ENCODE measurements around the gene STOML1. TPM values are rescaled to one million over a fixed set of nuclear protein-coding genes. Genes with fewer than 3 reads are reported as not detected.

The STOML1 gene
- total and polyA plus RNA-seq, 10 of the 15 experiments (the other 5 are each of a cell fraction or from before 2014, with no cell fraction given), result 0.14 to 13.6 (median 8.3) TPM

GRCh38 chr15:73936588-73937290 lies 55.4 kb downstream of the STOML1 start:
- ChIA-PET CTCF (interaction anchor here (0.6 to 1.6 kb wide), 3 partner anchors 14 to 104 kb away, joined by 3 to 4 read pairs (median 4); partner anchors contain the start of gene TBC1D21), RAD21 (ENCODE audit: unreplicated experiment) (no interaction called here), POLR2A (no interaction called here), SMC1A (ENCODE audit: uncharacterized antibody, unreplicated experiment) (interaction anchor here (1.4 kb wide), 1 partner anchor 63 kb away, joined by 3 read pairs; no protein-coding TSS in a partner anchor)
- no peaks in the 10 kb centered on the region for H3K36me3 ChIP-seq (ENCODE audit: control insufficient read depth in 2 of 2, insufficient read depth in 2 of 2, low read length in 1 of 2)
- H3K4me3 ChIP-seq, result no peak overlapping the region
- ATAC-seq (no peak), DNase-seq (ENCODE audit: low read depth, low spot score) (no peak), FAIRE-seq (no peak)
- no peak for TF ChIP-seq CUX1 (IDR thresholded peaks at IDR 0.05; ENCODE audit: insufficient replicate concordance, low read depth, low read length)
- no TSS peak for BruUV-seq (replicated peaks)
- in situ Hi-C loops (cut with MboI), result no loop called here
- H3K4me2 ChIP-seq (ENCODE audit: control insufficient read depth, insufficient read depth), result no peak overlapping the region
- no peaks in the 10 kb centered on the region for H3K9me3 ChIP-seq (replicated peaks; ENCODE audit: control insufficient read depth, insufficient read depth, low read length)
- no peak overlapping the region for H2AFZ ChIP-seq (ENCODE audit: control insufficient read depth, low read depth, low read length)
- no peak overlapping the region for H3K27ac ChIP-seq (ENCODE audit: control insufficient read depth, insufficient read depth)
- H4K20me1 ChIP-seq (ENCODE audit: control insufficient read depth, insufficient read depth), result no peaks in the 10 kb centered on the region
- no peaks in the 10 kb centered on the region for H3K4me1 ChIP-seq (ENCODE audit: control insufficient read depth, insufficient read depth, low read length)
- 20% methylated on average over 12 of the region's 12 CpGs for WGBS (ENCODE audit: insufficient coverage, insufficient replicate concordance, low lambda C conversion rate, missing lambda C conversion rate)
- no peak overlapping the region for H3K9ac ChIP-seq (ENCODE audit: control insufficient read depth, insufficient read depth, low read length)
- intact Hi-C loops (cut with micrococcal nuclease; ENCODE audit: unreplicated experiment), result no loop called here
- no peaks in the 10 kb centered on the region for H3K79me2 ChIP-seq (ENCODE audit: control insufficient read depth, insufficient read depth, low read length)
- peaks cover 3 to 6% of the 10 kb centered on the region in 2 experiments; a peak in 2 of 4 replicates for H3K27me3 ChIP-seq (replicated peaks in 1 of 2; ENCODE audit: control insufficient read depth in 2 of 2, insufficient read depth in 2 of 2, low read length in 1 of 2)
